ENCODE data around the gene THY1.
A peak's percentile ranks its signal among the peaks of the same experiment; 100 is the strongest.

The THY1 gene

GRCh38 chr11:119422809-119423508 lies at the start of gene THY1:
Gene THY1, minus strand, starts transcription at chr11:119423172. Its CDS starts 2,267 bp downstream, at chr11:119420905.
- Histone ChIP-seq H3K27ac (ENCODE audit: low read length) (peak within 1 kb of the TSS; percentile 31), H3K27me3 (ENCODE audit: low read depth, low read length) (peaks cover 9% of the 10 kb centered on the region), H3K4me1 (ENCODE audit: control insufficient read depth in 1 of 2, insufficient read depth in 2 of 2, low read length in 2 of 2) (peaks cover 0 to 23% of the 10 kb centered on the region in 2 donors), H3K4me3 (ENCODE audit: low read depth in 1 of 2, low read length in 2 of 2) (peak within 1 kb of the TSS; percentile 49 to 84), H3K36me3 (ENCODE audit: control insufficient read depth in 1 of 2, insufficient read depth in 2 of 2, low read length in 2 of 2) (peaks cover 3 to 8% of the 10 kb centered on the region in 2 donors), H3K9me3 (ENCODE audit: control insufficient read depth in 1 of 2, low read length in 2 of 2) (no peaks in the 10 kb centered on the region)

- H3K27me3 ChIP-seq (ENCODE audit: low read depth, low read length): no peaks in the 10 kb centered on the region
- no peak overlapping the region for H3K27ac ChIP-seq (ENCODE audit: low read length)
- peaks cover 0 to 8% of the 10 kb centered on the region in 2 donors for H3K9me3 ChIP-seq (ENCODE audit: control insufficient read depth in 1 of 2, low read length in 2 of 2)
- no peaks in the 10 kb centered on the region for H3K4me1 ChIP-seq (ENCODE audit: control insufficient read depth in 1 of 2, insufficient read depth in 2 of 2, low read length in 2 of 2)
- H3K4me3 ChIP-seq (ENCODE audit: low read depth in 1 of 2, low read length in 2 of 2): no peak overlapping the region
- no peaks in the 10 kb centered on the region for H3K36me3 ChIP-seq (ENCODE audit: control insufficient read depth in 1 of 2, insufficient read depth in 2 of 2, low read length in 2 of 2)
Measured at GRCh38 chr11:119472186-119472855, 49.3 kb upstream of the THY1 start.

GRCh38 chr11:119471329-119471728 lies 48.4 kb upstream of the THY1 start:
- Histone ChIP-seq H3K27ac (ENCODE audit: low read length) (peak overlapping the region; percentile 14), H3K27me3 (ENCODE audit: low read depth, low read length) (no peaks in the 10 kb centered on the region), H3K4me3 (ENCODE audit: low read depth in 1 of 2, low read length in 2 of 2) (no peak overlapping the region), H3K4me1 (ENCODE audit: control insufficient read depth in 1 of 2, insufficient read depth in 2 of 2, low read length in 2 of 2) (no peaks in the 10 kb centered on the region), H3K9me3 (ENCODE audit: control insufficient read depth in 1 of 2, low read length in 2 of 2) (peaks cover 4 to 10% of the 10 kb centered on the region in 2 donors), H3K36me3 (ENCODE audit: control insufficient read depth in 1 of 2, insufficient read depth in 2 of 2, low read length in 2 of 2) (no peaks in the 10 kb centered on the region)

DNA sequence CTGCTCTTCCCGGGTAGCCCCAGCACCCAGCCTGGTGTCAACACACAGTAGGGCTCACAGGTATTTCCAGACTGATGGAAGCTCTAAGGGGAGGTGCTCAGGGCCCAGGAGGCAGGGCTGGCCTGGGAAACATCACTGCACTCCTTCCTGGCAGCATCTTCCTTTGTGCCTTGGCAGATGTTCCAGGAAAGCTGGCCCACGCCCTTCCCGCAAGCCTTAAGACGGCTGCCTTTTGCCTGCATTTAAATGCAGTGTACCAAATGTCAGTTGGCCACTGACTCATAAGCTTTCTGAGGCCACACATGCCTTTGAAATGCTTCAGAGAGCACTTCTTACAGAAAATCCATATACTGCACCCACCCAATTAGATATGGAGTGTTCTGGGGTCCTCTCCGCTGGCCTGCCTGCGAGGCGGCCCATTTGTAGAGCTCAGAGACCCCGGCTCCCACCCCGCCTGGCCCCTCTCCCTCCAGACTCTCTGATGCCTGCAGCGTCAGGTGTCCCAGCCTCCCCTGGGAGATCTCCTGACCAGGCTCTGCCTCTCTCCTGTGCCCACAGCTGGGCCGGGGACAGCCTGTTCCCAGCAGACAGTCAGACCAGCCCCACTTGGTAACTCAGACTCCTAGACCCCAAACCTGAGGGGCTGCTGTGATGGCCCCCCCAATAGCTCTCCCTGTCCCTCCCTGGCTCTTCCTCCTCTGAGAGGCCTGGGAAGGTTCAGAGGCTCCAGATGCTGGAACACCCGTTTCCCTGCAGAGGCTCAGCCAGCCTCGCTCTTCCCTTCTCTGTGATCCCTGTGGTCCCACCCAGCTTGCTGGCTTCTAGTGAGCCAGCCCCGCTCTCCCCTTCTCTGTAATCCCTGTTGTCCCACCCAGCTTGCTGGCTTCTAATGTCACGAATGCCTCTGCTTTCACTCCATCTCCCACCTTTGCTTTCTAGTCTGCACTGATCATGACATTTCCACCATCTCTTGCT lies 47.6 kb upstream of the THY1 start:
- Histone ChIP-seq H3K4me1 (ENCODE audit: control insufficient read depth in 1 of 2, insufficient read depth in 2 of 2, low read length in 2 of 2) (no peaks in the 10 kb centered on the region), H3K4me3 (ENCODE audit: low read depth in 1 of 2, low read length in 2 of 2) (no peak overlapping the region), H3K27ac (ENCODE audit: low read length) (peak overlapping the region; percentile 14), H3K9me3 (ENCODE audit: control insufficient read depth in 1 of 2, low read length in 2 of 2) (peaks cover 5 to 10% of the 10 kb centered on the region in 2 donors), H3K36me3 (ENCODE audit: control insufficient read depth in 1 of 2, insufficient read depth in 2 of 2, low read length in 2 of 2) (no peaks in the 10 kb centered on the region), H3K27me3 (ENCODE audit: low read depth, low read length) (no peaks in the 10 kb centered on the region)

GRCh38 chr11:119469506-119469905 lies 46.5 kb upstream of the THY1 start:
- no peaks in the 10 kb centered on the region for H3K36me3 ChIP-seq (ENCODE audit: control insufficient read depth in 1 of 2, insufficient read depth in 2 of 2, low read length in 2 of 2)
- no peak overlapping the region for H3K27ac ChIP-seq (ENCODE audit: low read length)
- no peaks in the 10 kb centered on the region for H3K4me1 ChIP-seq (ENCODE audit: control insufficient read depth in 1 of 2, insufficient read depth in 2 of 2, low read length in 2 of 2)
- H3K4me3 ChIP-seq (ENCODE audit: low read depth in 1 of 2, low read length in 2 of 2): no peak overlapping the region
- H3K27me3 ChIP-seq (ENCODE audit: low read depth, low read length): no peaks in the 10 kb centered on the region
- H3K9me3 ChIP-seq (ENCODE audit: control insufficient read depth in 1 of 2, low read length in 2 of 2): peaks cover 5 to 10% of the 10 kb centered on the region in 2 donors

- no peaks in the 10 kb centered on the region for H3K4me1 ChIP-seq (ENCODE audit: control insufficient read depth in 1 of 2, insufficient read depth in 2 of 2, low read length in 2 of 2)
- no peaks in the 10 kb centered on the region for H3K36me3 ChIP-seq (ENCODE audit: control insufficient read depth in 1 of 2, insufficient read depth in 2 of 2, low read length in 2 of 2)
- peaks cover 5 to 10% of the 10 kb centered on the region in 2 donors for H3K9me3 ChIP-seq (ENCODE audit: control insufficient read depth in 1 of 2, low read length in 2 of 2)
- no peak overlapping the region for H3K4me3 ChIP-seq (ENCODE audit: low read depth in 1 of 2, low read length in 2 of 2)
- H3K27me3 ChIP-seq (ENCODE audit: low read depth, low read length): no peaks in the 10 kb centered on the region
- no peak overlapping the region for H3K27ac ChIP-seq (ENCODE audit: low read length)
Measured at GRCh38 chr11:119468511-119468910, 45.5 kb upstream of the THY1 start.

DNA sequence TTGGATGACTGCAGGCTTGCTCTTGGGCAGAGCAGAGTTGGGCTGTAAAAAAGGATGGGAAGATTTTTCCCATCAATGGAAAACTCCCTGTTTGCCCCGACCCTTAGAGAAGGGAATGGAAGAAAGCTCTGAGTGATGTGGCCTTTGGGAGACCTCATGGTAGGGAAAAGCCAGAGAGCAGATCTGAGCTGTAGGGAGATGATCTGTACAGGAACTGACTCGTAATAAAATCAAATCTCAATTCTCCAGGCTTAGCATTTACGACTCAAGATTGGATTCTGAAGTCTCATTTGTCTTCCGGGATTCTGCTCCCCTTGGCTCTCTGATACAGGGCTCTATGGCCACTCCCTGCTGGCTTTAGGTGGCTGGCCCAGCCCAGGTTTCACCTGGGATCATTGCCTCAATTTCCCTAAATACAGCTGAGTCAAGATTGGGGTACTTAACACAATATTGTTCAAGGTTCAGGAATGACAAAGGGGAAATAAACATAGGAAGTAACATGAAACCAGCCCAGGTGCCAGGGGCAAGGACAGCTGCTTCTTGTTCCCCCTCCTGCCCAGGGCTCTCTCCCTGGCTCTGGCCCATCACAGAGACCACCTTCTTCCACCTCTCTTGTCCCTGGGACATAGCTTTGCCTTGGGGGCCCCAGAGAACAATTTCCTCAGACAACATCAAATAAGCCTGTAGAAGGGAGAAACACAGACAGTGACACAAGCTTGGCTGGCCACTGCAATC lies 38.4 kb upstream of the THY1 start:
- no peaks in the 10 kb centered on the region for H3K27me3 ChIP-seq (ENCODE audit: low read depth, low read length)
- H3K4me1 ChIP-seq (ENCODE audit: control insufficient read depth in 1 of 2, insufficient read depth in 2 of 2, low read length in 2 of 2): no peaks in the 10 kb centered on the region
- no peak overlapping the region for H3K4me3 ChIP-seq (ENCODE audit: low read depth in 1 of 2, low read length in 2 of 2)
- H3K9me3 ChIP-seq (ENCODE audit: control insufficient read depth in 1 of 2, low read length in 2 of 2): peaks cover 0 to 2% of the 10 kb centered on the region in 2 donors
- H3K27ac ChIP-seq (ENCODE audit: low read length): no peak overlapping the region
- no peaks in the 10 kb centered on the region for H3K36me3 ChIP-seq (ENCODE audit: control insufficient read depth in 1 of 2, insufficient read depth in 2 of 2, low read length in 2 of 2)

GRCh38 chr11:119460582-119460981 lies 37.6 kb upstream of the THY1 start:
- H3K9me3 ChIP-seq (ENCODE audit: control insufficient read depth in 1 of 2, low read length in 2 of 2): no peaks in the 10 kb centered on the region
- H3K4me1 ChIP-seq (ENCODE audit: control insufficient read depth in 1 of 2, insufficient read depth in 2 of 2, low read length in 2 of 2): no peaks in the 10 kb centered on the region
- H3K36me3 ChIP-seq (ENCODE audit: control insufficient read depth in 1 of 2, insufficient read depth in 2 of 2, low read length in 2 of 2): no peaks in the 10 kb centered on the region
- H3K4me3 ChIP-seq (ENCODE audit: low read depth in 1 of 2, low read length in 2 of 2): no peak overlapping the region
- H3K27ac ChIP-seq (ENCODE audit: low read length): no peak overlapping the region
- no peaks in the 10 kb centered on the region for H3K27me3 ChIP-seq (ENCODE audit: low read depth, low read length)

DNA sequence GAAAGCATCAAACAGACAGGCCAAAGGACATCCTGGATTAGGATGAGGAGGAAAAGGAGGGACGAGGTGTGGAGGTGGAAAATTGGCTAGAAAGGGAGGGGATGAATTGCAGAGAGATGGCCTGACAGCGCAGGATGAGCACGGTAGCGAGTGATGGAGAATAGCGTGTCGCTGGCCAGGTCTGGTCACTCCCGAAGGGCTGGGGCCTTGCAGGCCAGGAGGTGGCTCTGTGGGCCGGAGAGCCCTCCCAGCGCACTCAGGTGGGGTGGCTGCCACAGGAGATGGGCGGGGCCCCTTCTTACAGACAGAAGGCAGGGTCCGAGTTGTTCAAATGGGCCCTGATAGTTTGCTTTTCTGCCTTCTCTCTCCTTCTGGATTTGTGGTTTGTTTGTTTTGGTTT lies 37.1 kb upstream of the THY1 start:
- Histone ChIP-seq H3K27me3 (ENCODE audit: low read depth, low read length) (no peaks in the 10 kb centered on the region), H3K4me1 (ENCODE audit: control insufficient read depth in 1 of 2, insufficient read depth in 2 of 2, low read length in 2 of 2) (no peaks in the 10 kb centered on the region), H3K36me3 (ENCODE audit: control insufficient read depth in 1 of 2, insufficient read depth in 2 of 2, low read length in 2 of 2) (no peaks in the 10 kb centered on the region), H3K4me3 (ENCODE audit: low read depth in 1 of 2, low read length in 2 of 2) (no peak overlapping the region), H3K27ac (ENCODE audit: low read length) (no peak overlapping the region), H3K9me3 (ENCODE audit: control insufficient read depth in 1 of 2, low read length in 2 of 2) (no peaks in the 10 kb centered on the region)

DNA sequence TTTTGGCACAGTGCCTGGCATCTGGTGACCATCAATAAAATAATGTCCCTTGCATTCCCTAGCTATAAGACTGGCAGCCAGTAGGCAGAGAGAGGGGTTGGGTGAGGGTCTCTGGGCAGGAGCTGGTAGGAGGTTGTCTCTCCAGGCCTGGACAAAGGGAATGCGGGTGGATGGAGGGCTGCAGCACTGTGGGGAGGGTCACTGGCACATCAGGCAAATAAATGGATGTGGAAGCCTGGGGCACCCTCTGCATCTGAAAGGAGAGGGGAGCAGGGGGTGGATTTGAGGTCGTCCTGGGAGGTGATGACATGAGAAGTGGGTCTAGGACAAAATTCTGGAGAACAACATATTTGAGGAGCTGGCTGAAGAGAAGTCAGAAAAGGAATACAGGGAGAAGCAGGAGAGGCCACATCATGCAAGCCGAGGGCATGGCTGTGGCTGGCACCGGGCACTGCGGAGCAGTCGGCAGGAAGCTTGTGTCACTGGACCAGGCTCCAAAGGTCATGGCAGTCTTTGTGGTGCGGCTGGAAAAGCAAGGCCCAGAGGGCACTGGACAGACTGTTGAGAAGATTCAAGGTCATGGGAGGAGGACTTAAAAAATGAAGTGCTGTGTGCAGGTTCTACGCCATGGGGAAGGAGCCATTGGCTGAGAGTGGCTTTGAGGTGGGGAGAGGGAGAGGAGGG lies 36.5 kb upstream of the THY1 start:
- Histone ChIP-seq H3K27ac (ENCODE audit: low read length) (no peak overlapping the region), H3K36me3 (ENCODE audit: control insufficient read depth in 1 of 2, insufficient read depth in 2 of 2, low read length in 2 of 2) (no peaks in the 10 kb centered on the region), H3K27me3 (ENCODE audit: low read depth, low read length) (no peaks in the 10 kb centered on the region), H3K4me1 (ENCODE audit: control insufficient read depth in 1 of 2, insufficient read depth in 2 of 2, low read length in 2 of 2) (no peaks in the 10 kb centered on the region), H3K9me3 (ENCODE audit: control insufficient read depth in 1 of 2, low read length in 2 of 2) (no peaks in the 10 kb centered on the region), H3K4me3 (ENCODE audit: low read depth in 1 of 2, low read length in 2 of 2) (no peak overlapping the region)
